GM12865 (cell line): Measurements from ENCODE around the gene PAFAH1B2.
A peak's percentile ranks its signal among the peaks of the same experiment; 100 is the strongest.

Experiments used
- DNase-seq: peaks from one replicate; pipeline ENCODE4 v3.0.0; 2010; ENCODE audit warnings: low read depth
- H3K4me3 ChIP-seq: 2 replicates; pipeline ENCODE4 v1.5.1; 2011; ENCODE audit warnings: mild to moderate bottlenecking, low read depth, low read length, control low read depth
- CTCF ChIP-seq: IDR thresholded peaks from 2 replicates; pipeline ENCODE4 v1.5.1; 2011; ENCODE audit warnings: low read length, control low read depth, low read depth, inconsistent platforms; ENCODE audit not compliant: insufficient read depth; ENCODE audit errors: missing control alignments

Gene PAFAH1B2

DNA sequence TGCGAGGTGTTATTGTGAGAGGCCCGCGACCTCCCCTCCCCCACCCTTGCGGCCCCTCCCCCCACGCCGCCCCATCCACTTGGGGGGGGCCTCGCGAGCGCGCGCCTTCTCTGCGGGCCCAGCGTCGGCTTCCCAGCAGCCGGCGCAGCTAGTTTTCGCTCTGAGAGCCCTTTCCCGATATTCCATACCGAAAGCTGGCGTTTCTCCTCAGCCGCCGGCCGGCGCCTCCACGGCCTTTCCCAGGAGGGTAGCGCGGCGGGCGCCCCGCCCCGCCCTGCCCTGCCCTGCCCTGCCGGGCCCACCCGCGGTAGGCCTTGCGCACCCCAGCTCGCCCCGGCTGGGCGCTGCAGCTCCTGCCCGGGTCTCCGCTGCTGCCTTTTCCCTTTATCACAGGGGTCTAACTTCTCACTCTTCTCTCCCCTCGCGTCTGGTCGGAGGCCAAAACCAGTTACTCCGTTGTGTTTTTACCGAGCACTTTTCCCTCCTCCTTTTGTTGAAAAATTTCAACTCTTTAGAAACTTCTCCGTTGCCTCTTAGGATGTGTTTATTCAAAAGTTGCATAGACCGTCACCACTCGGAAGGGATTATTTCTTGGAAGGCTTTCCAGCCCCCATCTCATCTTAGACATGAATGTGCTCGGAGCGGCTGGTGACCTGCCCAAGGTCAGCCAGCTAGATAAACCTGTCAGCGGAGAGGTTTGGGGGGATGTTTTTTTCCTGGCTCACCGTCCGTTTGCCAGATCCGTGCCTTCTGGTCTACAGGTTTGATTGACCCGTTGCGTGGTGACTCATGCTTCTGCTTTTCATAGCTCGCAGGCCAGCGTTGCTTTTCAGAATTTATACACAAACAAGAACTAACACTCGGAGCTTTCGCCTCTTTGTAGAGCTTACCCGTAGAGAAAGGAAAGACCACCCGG lies 648 bp downstream of the PAFAH1B2 start:
- DNase-seq = peak; percentile 68
- no peak for TF ChIP-seq CTCF
- H3K4me3 ChIP-seq = peak overlapping the region; percentile 97

DNA sequence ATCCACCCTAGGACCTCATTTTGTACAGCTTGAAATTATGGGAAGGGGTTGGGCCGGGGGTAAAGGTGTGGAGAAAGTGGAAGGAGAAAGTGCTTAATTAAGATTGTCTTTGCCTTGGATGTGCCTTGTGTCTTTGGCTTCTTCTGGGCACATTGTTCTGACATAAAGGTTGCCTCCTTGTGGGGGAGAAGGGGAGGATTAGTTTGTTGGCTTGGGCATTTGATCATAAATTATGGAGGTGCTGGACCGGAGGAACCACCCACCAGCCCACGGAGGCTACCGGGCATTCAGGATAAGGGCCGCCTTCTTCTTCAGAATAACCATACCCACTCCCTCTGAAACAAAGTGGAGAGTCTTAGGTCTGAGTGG lies 1.3 kb downstream of the PAFAH1B2 start:
- peak; percentile 31 for DNase-seq
- peak; percentile 7 for TF ChIP-seq CTCF
- peak overlapping the region; percentile 97 for H3K4me3 ChIP-seq

- DNase-seq = no peak
- no peak overlapping the region for H3K4me3 ChIP-seq
- no peak for TF ChIP-seq CTCF
Measured at GRCh38 chr11:117146521-117146920, 2.4 kb downstream of the PAFAH1B2 start.

- TF ChIP-seq CTCF = no peak
- DNase-seq = no peak
- no peak overlapping the region for H3K4me3 ChIP-seq
Measured at GRCh38 chr11:117152066-117152465, 8.0 kb downstream of the PAFAH1B2 start.

GRCh38 chr11:117154468-117154867 lies 10.4 kb downstream of the PAFAH1B2 start:
- no peak for TF ChIP-seq CTCF

DNA sequence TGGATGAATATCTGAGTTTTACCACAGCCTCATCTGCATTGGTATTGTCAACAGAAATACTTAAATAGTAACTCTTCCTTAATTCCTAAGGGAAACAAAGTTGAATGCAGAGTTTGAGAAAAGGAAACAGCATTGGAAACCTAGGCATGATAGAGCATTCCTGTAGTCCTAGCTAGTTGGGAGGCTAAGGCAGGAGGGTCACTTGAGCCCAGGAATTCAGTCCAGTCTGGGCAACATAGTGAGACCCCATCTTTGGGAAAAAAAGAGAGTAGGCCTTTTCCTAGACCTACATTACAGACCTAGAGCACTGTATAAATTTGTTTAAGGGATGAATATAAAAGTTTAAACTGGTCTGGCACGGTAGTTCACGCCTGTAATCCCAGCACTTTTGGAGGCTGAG lies 13.4 kb downstream of the PAFAH1B2 start:
- no peak for DNase-seq
- no peak overlapping the region for H3K4me3 ChIP-seq
- no peak for TF ChIP-seq CTCF

More at GRCh38 chr11:117154468-117154867, 10.4 kb downstream of the PAFAH1B2 start:
- no peak overlapping the region for H3K4me3 ChIP-seq
- no peak for DNase-seq
